C4-2B (cell line): Measurements from ENCODE around the gene TRMT11.

Source experiments
- CTCF ChIP-seq: fragments of 450-650 bp; conservative IDR thresholded peaks from 2 replicates; pipeline ENCODE4 v1.5.1; 2017; ENCODE audit warnings: mild to moderate bottlenecking
- ZFX ChIP-seq: fragments of 450-650 bp; IDR thresholded peaks from 2 replicates; pipeline ENCODE4 v1.6.1; 2017

- no peak for TF ChIP-seq CTCF
- TF ChIP-seq ZFX: no peak
Observed at GRCh38 chr6:126055449-126055848, 69.1 kb downstream of the TRMT11 start.
